B cell (primary cell): ENCODE results near the gene PCTP. TPM values are rescaled to one million over a fixed set of nuclear protein-coding genes. Genes with fewer than 3 reads are reported as not detected.

Experiments used
- ATAC-seq: fragments of 200-7000 bp; cut with Tn5 transposase; one replicate; pipeline ENCODE4 v1.10.0; 2021; ENCODE audit warnings: low read depth, mild to moderate bottlenecking, moderate number of reproducible peaks, moderate library complexity
- CTCF ChIA-PET: fragments of 350-600 bp; sonication (Branson Sonifier 250); formaldehyde crosslinking; loops from one replicate; lab custom pipeline; 2021; ENCODE audit warnings: antibody characterized with exemption, inconsistent platforms; lab: Charles Lee
- POLR2A ChIA-PET: fragments of 350-600 bp; sonication (Branson Sonifier 250); formaldehyde crosslinking; loops from one replicate; lab custom pipeline; 2021; ENCODE audit warnings: antibody characterized with exemption; lab: Charles Lee
- DNase-seq: peaks from one replicate; pipeline ENCODE4 v3.0.0; 2013
- H2AFZ ChIP-seq: 2 replicates; pipeline ENCODE4 v1.6.1; 2012; ENCODE audit warnings: mild to moderate bottlenecking, low read depth, low read length; ENCODE audit not compliant: insufficient read depth, poor library complexity, severe bottlenecking
- H3K27ac ChIP-seq, 2 donors: 1 replicate in 1 of 2; 2 replicates in 1 of 2; pipeline ENCODE4 v1.5.1; 2012 to 2013; ENCODE audit warnings: low read length in 2 of 2, mild to moderate bottlenecking in 2 of 2, moderate library complexity in 1 of 2
- H3K27me3 ChIP-seq, 4 experiments: fragments of 200-600 bp in 1 of 4; sonication (generic) in 1 of 4; replicated peaks in 1 of 4; 1 replicate in 2 of 4; 2 replicates in 2 of 4; pipeline versions ENCODE4 v1.6.1 to v1.7.0; 2013 to 2016; ENCODE audit warnings: low read length in 3 of 4, mild to moderate bottlenecking in 2 of 4, mixed read lengths in 1 of 4, moderate library complexity in 1 of 4; ENCODE audit not compliant: insufficient read depth in 4 of 4, control insufficient read depth in 3 of 4; ENCODE audit errors: control extremely low read depth in 1 of 4
- H3K36me3 ChIP-seq, 2 experiments: replicated peaks in 1 of 2; 1 replicate in 1 of 2; 2 replicates in 1 of 2; pipeline versions ENCODE4 v1.6.1 to v1.7.1; 2013; ENCODE audit warnings: low read length in 1 of 2; ENCODE audit not compliant: insufficient read depth in 2 of 2, control insufficient read depth in 1 of 2; ENCODE audit errors: control extremely low read depth in 1 of 2, extremely low read depth in 1 of 2
- H3K4me1 ChIP-seq, 2 donors: fragments of 200-600 bp in 1 of 2; sonication (generic) in 1 of 2; 1 replicate in 1 of 2; 2 replicates in 1 of 2; pipeline versions ENCODE4 v1.5.1 to v1.6.1; 2013 to 2017; ENCODE audit warnings: low read length in 2 of 2; ENCODE audit not compliant: control insufficient read depth in 2 of 2, insufficient read depth in 2 of 2
- H3K4me2 ChIP-seq: replicated peaks from 2 replicates; pipeline ENCODE3; 2012; ENCODE audit warnings: mild to moderate bottlenecking, low read depth, low read length; ENCODE audit not compliant: poor library complexity, severe bottlenecking
- H3K4me3 ChIP-seq, 5 experiments: fragments of 200-600 bp in 1 of 5; sonication (generic) in 1 of 5; 1 replicate in 3 of 5; 2 replicates in 2 of 5; pipeline versions ENCODE4 v1.5.1 to v1.7.0; 2011 to 2016; ENCODE audit warnings: low read length in 4 of 5, mild to moderate bottlenecking in 4 of 5, low read depth in 2 of 5, control low read depth in 1 of 5, moderate library complexity in 1 of 5; ENCODE audit not compliant: insufficient read depth in 1 of 5; ENCODE audit errors: control extremely low read depth in 1 of 5, extremely low read depth in 1 of 5
- H3K79me2 ChIP-seq: fragments of 200-600 bp; sonication (generic); one replicate; pipeline ENCODE4 v1.6.0; 2016; ENCODE audit warnings: low read length; ENCODE audit not compliant: control insufficient read depth, insufficient read depth
- H3K9ac ChIP-seq: fragments of 200-600 bp; sonication (generic); 2 replicates; pipeline ENCODE4 v1.6.1; 2017; ENCODE audit warnings: mild to moderate bottlenecking, low read length, moderate library complexity
- H3K9me3 ChIP-seq, 3 donors: one replicate each; pipeline versions ENCODE4 v1.6.1 to v1.7.1; 2013; ENCODE audit warnings: low read length in 2 of 3; ENCODE audit not compliant: control insufficient read depth in 2 of 3, insufficient read depth in 1 of 3; ENCODE audit errors: control extremely low read depth in 1 of 3
- H4K20me1 ChIP-seq: 2 replicates; pipeline ENCODE4 v1.6.0; 2012; ENCODE audit warnings: mild to moderate bottlenecking, low read length; ENCODE audit not compliant: insufficient read depth, control insufficient read depth, poor library complexity, severe bottlenecking
- H3K27ac Mint-ChIP-seq: one replicate; pipeline ENCODE4 v1.8.0; 2021; ENCODE audit warnings: mixed read lengths
- H3K27me3 Mint-ChIP-seq: one replicate; pipeline ENCODE4 v1.8.0; 2021; ENCODE audit warnings: mixed read lengths
- H3K4me1 Mint-ChIP-seq: one replicate; pipeline ENCODE4 v1.8.0; 2021; ENCODE audit warnings: mixed read lengths
- H3K4me3 Mint-ChIP-seq: one replicate; pipeline ENCODE4 v1.8.0; 2021; ENCODE audit warnings: mixed read lengths
- H3K9me3 Mint-ChIP-seq: one replicate; pipeline ENCODE4 v1.8.0; 2022; ENCODE audit warnings: mixed read lengths; ENCODE audit not compliant: insufficient read depth
- CTCF ChIP-seq: fragments of 200-600 bp; IDR thresholded peaks from one replicate; pipeline ENCODE4 v1.8.0; 2022; ENCODE audit warnings: antibody characterized with exemption, mild to moderate bottlenecking
- EZH2 ChIP-seq: IDR thresholded peaks from 2 replicates; pipeline ENCODE4 v1.6.1; 2012; ENCODE audit warnings: borderline replicate concordance, low read depth, mild to moderate bottlenecking, moderate library complexity, low read length; ENCODE audit not compliant: insufficient read depth, poor library complexity, severe bottlenecking
- WGBS: methylation state at CpG from one replicate; pipeline ENCODE4 v1.1.5; 2013; ENCODE audit warnings: missing lambda C conversion rate; ENCODE audit not compliant: insufficient coverage; 5-methylcytosine and 5-hydroxymethylcytosine counted together
- intact Hi-C: fragments of 100-400 bp; cut with micrococcal nuclease; formaldehyde crosslinking; loops from one replicate; pipeline ENCODE4 v1.10.0; 2022
- polyA plus RNA-seq: library from polyadenylated mRNA; depleted of rRNA; stranded (reverse); fragments of >200 nt; gene quantifications from 2 replicates; pipeline ENCODE4 v1.2.3, GENCODE V29; 2012
- total RNA-seq, 2 donors: library from RNA; stranded (reverse); fragments of 120-200 nt in 1 of 2; gene quantifications; 1 replicate in 1 of 2; 2 replicates in 1 of 2; pipeline versions ENCODE4 v1.2.3 to v1.2.4, GENCODE V29; 2013 to 2022

Gene PCTP
- total and polyA plus RNA-seq, 2 donors (not counting 1 experiment from before 2014, with no cell fraction given) = 3.2 to 9.0 TPM

- Histone ChIP-seq H3K27ac (no peak overlapping the region), H3K36me3 (no peaks in the 10 kb centered on the region), H3K9me3 (no peaks in the 10 kb centered on the region), H4K20me1 (no peaks in the 10 kb centered on the region), H3K4me3 (no peak overlapping the region), H2AFZ (no peak overlapping the region), H3K4me2 (no peak overlapping the region), H3K79me2 (no peaks in the 10 kb centered on the region), H3K4me1 (peaks cover 6 to 8% of the 10 kb centered on the region in 2 donors), H3K27me3 (peaks cover 0 to 7% (median 3%) of the 10 kb centered on the region in 4 experiments), H3K9ac (no peak overlapping the region)
- intact Hi-C loops = no loop called here
- peaks cover 26% of the 10 kb centered on the region for H3K27me3 Mint-ChIP-seq
- H3K9me3 Mint-ChIP-seq = no peaks in the 10 kb centered on the region
- DNase-seq (no peak), ATAC-seq (no peak)
- ChIA-PET CTCF (no interaction called here), POLR2A (no interaction called here)
- peaks cover 20% of the 10 kb centered on the region for H3K4me1 Mint-ChIP-seq
- H3K27ac Mint-ChIP-seq = no peak overlapping the region
- TF ChIP-seq EZH2 = no peak
- TF ChIP-seq CTCF = no peak
- no CpG with 5 or more reads among the region's 1 CpG for WGBS
- no peak overlapping the region for H3K4me3 Mint-ChIP-seq
Observed at GRCh38 chr17:55746466-55746865, 4.4 kb upstream of the PCTP start.

GRCh38 chr17:55747209-55747608, 3.6 kb upstream of the PCTP start:
- Histone ChIP-seq H4K20me1 (no peaks in the 10 kb centered on the region), H3K9me3 (no peaks in the 10 kb centered on the region), H3K4me3 (no peak overlapping the region), H3K27me3 (peaks cover 0 to 7% (median 3%) of the 10 kb centered on the region in 4 experiments), H3K79me2 (no peaks in the 10 kb centered on the region), H3K36me3 (no peaks in the 10 kb centered on the region), H3K4me1 (peaks cover 11 to 13% of the 10 kb centered on the region in 2 donors), H3K27ac (no peak overlapping the region), H3K9ac (no peak overlapping the region), H3K4me2 (no peak overlapping the region), H2AFZ (no peak overlapping the region)
- intact Hi-C loops = no loop called here
- DNase-seq = no peak
- CTCF ChIA-PET = no interaction called here
- H3K9me3 Mint-ChIP-seq = no peaks in the 10 kb centered on the region
- no peak overlapping the region for H3K4me3 Mint-ChIP-seq
- H3K4me1 Mint-ChIP-seq = peaks cover 23% of the 10 kb centered on the region
- no peak overlapping the region for H3K27ac Mint-ChIP-seq
- POLR2A ChIA-PET = no interaction called here
- H3K27me3 Mint-ChIP-seq = peaks cover 26% of the 10 kb centered on the region
- WGBS = 100% methylated on average over 1 of the region's 3 CpGs
- TF ChIP-seq CTCF = no peak
- no peak for ATAC-seq
